SJSA1 (cell line): ENCODE data around the gene PNPLA1. TPM values are rescaled to one million over a fixed set of nuclear protein-coding genes. Genes with fewer than 3 reads are reported as not detected.

Experiments used
- total RNA-seq: library from RNA; depleted of rRNA; stranded (reverse); fragments of >200 nt; shearing (Covaris generic); gene quantifications from 2 replicates; pipeline ENCODE4 v1.2.3, GENCODE V29; 2014; rRNA removed

The PNPLA1 gene
- total RNA-seq, 1 experiment from 2014 or later: not detected

Other genes with a start within 250 kb of the PNPLA1 start
- not detected in 2 replicates for gene SLC26A8, start 245.4 kb upstream of the PNPLA1 start, total RNA-seq
- 54.6 and 60.9 TPM in 2 replicates for gene MAPK14, start 242.3 kb upstream of the PNPLA1 start, total RNA-seq
- gene MAPK13, start 139.5 kb upstream of the PNPLA1 start, total RNA-seq: not detected in 2 replicates
- 12.5 and 13.0 TPM in 2 replicates for gene BRPF3, start 73.3 kb upstream of the PNPLA1 start, total RNA-seq
- gene BNIP5, start 66.8 kb downstream of the PNPLA1 start, total RNA-seq: not detected in 2 replicates
- 2.0 TPM in 1 of 2 replicates, not detected in the other for gene ETV7, start 117.6 kb downstream of the PNPLA1 start, total RNA-seq
- gene PXT1, start 172.8 kb downstream of the PNPLA1 start, total RNA-seq: not detected in 2 replicates
- 78.8 and 117 TPM in 2 replicates for gene KCTD20, start 172.9 kb downstream of the PNPLA1 start, total RNA-seq